Breast epithelium (tissue), 4 donors: Measurements from ENCODE around the gene KCNQ1OT1. TPM values are rescaled to one million over a fixed set of nuclear protein-coding genes. Genes with fewer than 3 reads are reported as not detected.

ENCODE experiments used
- DNase-seq, 2 donors: peaks; one replicate each; pipeline ENCODE4 v3.0.0-alpha.2; 2019; ENCODE audit warnings: low spot score in 2 of 2
- H3K27ac ChIP-seq, 2 donors: fragments of 200-600 bp; sonication (generic) in 1 of 2; one replicate each; pipeline ENCODE4 v1.5.1; 2016 to 2019; ENCODE audit warnings: mild to moderate bottlenecking in 1 of 2
- H3K27me3 ChIP-seq, 2 donors: fragments of 200-600 bp; sonication (generic) in 1 of 2; one replicate each; pipeline versions ENCODE4 v1.5.1 to v1.6.0; 2017 to 2019; ENCODE audit warnings: control low read depth in 1 of 2, mild to moderate bottlenecking in 1 of 2
- H3K36me3 ChIP-seq: fragments of 200-600 bp; one replicate; pipeline ENCODE4 v1.5.1; 2019
- H3K4me1 ChIP-seq, 2 donors: fragments of 200-600 bp; sonication (generic); one replicate each; pipeline ENCODE4 v1.5.1; 2016 to 2019; ENCODE audit warnings: control low read depth in 1 of 2
- H3K4me3 ChIP-seq, 3 donors: fragments of 200-600 bp; sonication (generic); 1 replicate in 2 of 3; 2 replicates in 1 of 3; pipeline ENCODE4 v1.5.1; 2016 to 2019; ENCODE audit warnings: mild to moderate bottlenecking in 3 of 3, moderate library complexity in 2 of 3
- H3K9me3 ChIP-seq, 2 donors: fragments of 200-600 bp; sonication (generic) in 1 of 2; one replicate each; pipeline ENCODE4 v1.5.1; 2016 to 2019; ENCODE audit warnings: control low read depth in 1 of 2
- CTCF ChIP-seq, 3 donors: fragments of 450-650 bp; IDR thresholded peaks; one replicate each; pipeline ENCODE4 v1.5.1; 2016 to 2017; ENCODE audit warnings: antibody characterized with exemption in 3 of 3, mild to moderate bottlenecking in 3 of 3, moderate library complexity in 3 of 3
- POLR2A ChIP-seq: fragments of 450-650 bp; IDR thresholded peaks from one replicate; pipeline ENCODE4 v1.6.1; 2016; ENCODE audit warnings: antibody characterized with exemption, mild to moderate bottlenecking, moderate library complexity
- POLR2AphosphoS5 ChIP-seq, 3 donors: sonication (generic); formaldehyde crosslinking; IDR thresholded peaks; one replicate each; pipeline ENCODE4 v1.6.1; 2017; ENCODE audit warnings: antibody characterized with exemption in 3 of 3
- intact Hi-C: fragments of 100-400 bp; cut with DNase I; formaldehyde crosslinking; loops from one replicate; pipeline ENCODE4 v1.15.1; 2023; ENCODE audit warnings: low total_unique reads
- total RNA-seq, 3 donors: library from RNA; depleted of rRNA; stranded (reverse); fragments of >200 nt; gene quantifications; one replicate each; pipeline ENCODE4 v1.1.0, GENCODE V29; 2016

KCNQ1OT1 gene
- total RNA-seq, 3 donors from 2014 or later: 2.1 to 5.3 (median 3.6) TPM

GRCh38 chr11:2566223-2567025 lies 133.4 kb downstream of the KCNQ1OT1 start:
- Histone ChIP-seq H3K4me3 (no peak overlapping the region), H3K27me3 (no peaks in the 10 kb centered on the region), H3K4me1 (no peaks in the 10 kb centered on the region), H3K9me3 (no peaks in the 10 kb centered on the region), H3K36me3 (no peaks in the 10 kb centered on the region), H3K27ac (no peak overlapping the region)
- no peak for DNase-seq
- no peak for TF ChIP-seq POLR2A
- TF ChIP-seq POLR2AphosphoS5 (IDR thresholded peaks at IDR 0.05): no peak
- TF ChIP-seq CTCF (IDR thresholded peaks at IDR 0.05): no peak
- intact Hi-C loops: no loop called here

- Histone ChIP-seq H3K27ac (no peak overlapping the region), H3K4me1 (no peaks in the 10 kb centered on the region), H3K9me3 (no peaks in the 10 kb centered on the region), H3K27me3 (no peaks in the 10 kb centered on the region), H3K4me3 (no peak overlapping the region), H3K36me3 (no peaks in the 10 kb centered on the region)
- no peak for TF ChIP-seq POLR2A
- no peak for TF ChIP-seq CTCF (IDR thresholded peaks at IDR 0.05)
- no peak for TF ChIP-seq POLR2AphosphoS5 (IDR thresholded peaks at IDR 0.05)
- intact Hi-C loops: no loop called here
- DNase-seq: no peak
These were observed 134.2 kb downstream of the KCNQ1OT1 start for GRCh38 chr11:2565447-2566222.

GRCh38 chr11:2564588-2565425 lies 135.0 kb downstream of the KCNQ1OT1 start:
- no peaks in the 10 kb centered on the region for H3K4me1 ChIP-seq
- H3K36me3 ChIP-seq: no peaks in the 10 kb centered on the region
- intact Hi-C loops: no loop called here

GRCh38 chr11:2564008-2564530 lies 135.7 kb downstream of the KCNQ1OT1 start:
- intact Hi-C loops: no loop called here
- no peaks in the 10 kb centered on the region for H3K9me3 ChIP-seq
- H3K36me3 ChIP-seq: no peaks in the 10 kb centered on the region
- H3K27ac ChIP-seq: no peak overlapping the region
- no peak overlapping the region for H3K4me3 ChIP-seq
- TF ChIP-seq CTCF (IDR thresholded peaks at IDR 0.05): no peak
- H3K4me1 ChIP-seq: no peaks in the 10 kb centered on the region
- no peaks in the 10 kb centered on the region for H3K27me3 ChIP-seq
- no peak for DNase-seq

More at GRCh38 chr11:2564588-2565425, 135.0 kb downstream of the KCNQ1OT1 start:
- no peak for DNase-seq
- Histone ChIP-seq H3K9me3 (no peaks in the 10 kb centered on the region), H3K27ac (no peak overlapping the region), H3K27me3 (no peaks in the 10 kb centered on the region), H3K4me3 (no peak overlapping the region)
- TF ChIP-seq POLR2A (no peak), POLR2AphosphoS5 (IDR thresholded peaks at IDR 0.05) (no peak), CTCF (IDR thresholded peaks at IDR 0.05) (no peak)
